HEK293 (cell line): ENCODE data around the gene ZFP57.

Source experiments
- BCL11A ChIP-seq: fragments of 450-650 bp; formaldehyde crosslinking; IDR thresholded peaks from 2 replicates; pipeline ENCODE4 v1.5.1; 2016; ENCODE audit warnings: low read depth, missing biosample characterization, missing genetic modification characterization
- CTCF ChIP-seq: fragments of 450-650 bp; formaldehyde crosslinking; IDR thresholded peaks from 2 replicates; pipeline ENCODE4 v1.5.1; 2016; ENCODE audit warnings: missing biosample characterization, missing genetic modification characterization
- IKZF3 ChIP-seq: fragments of 450-650 bp; IDR thresholded peaks from 2 replicates; pipeline ENCODE4 v1.5.0; 2018; ENCODE audit warnings: missing biosample characterization, mild to moderate bottlenecking, missing genetic modification characterization, moderate library complexity
- PRDM1 ChIP-seq: fragments of 450-650 bp; formaldehyde crosslinking; IDR thresholded peaks from 2 replicates; pipeline ENCODE4; 2016; ENCODE audit warnings: missing biosample characterization, missing genetic modification characterization
- SCRT1 ChIP-seq: fragments of 450-650 bp; formaldehyde crosslinking; IDR thresholded peaks from 2 replicates; pipeline ENCODE4 v1.5.1; 2016; ENCODE audit warnings: missing biosample characterization, missing genetic modification characterization, borderline replicate concordance
- SP7 ChIP-seq: fragments of 450-650 bp; formaldehyde crosslinking; IDR thresholded peaks from 2 replicates; pipeline ENCODE4 v1.5.1; 2016; ENCODE audit warnings: missing biosample characterization, missing genetic modification characterization
- TCF7L2 ChIP-seq: IDR thresholded peaks from 2 replicates; pipeline ENCODE4 v1.6.1; 2011; ENCODE audit warnings: low read depth, mild to moderate bottlenecking, inconsistent platforms, low read length, moderate library complexity, borderline replicate concordance
- ZBTB7A ChIP-seq: fragments of 450-650 bp; formaldehyde crosslinking; IDR thresholded peaks from 2 replicates; pipeline ENCODE4 v1.5.1; 2016; ENCODE audit warnings: low read depth, missing biosample characterization, missing genetic modification characterization
- ZFP37 ChIP-seq: fragments of 450-650 bp; formaldehyde crosslinking; IDR thresholded peaks from 2 replicates; pipeline ENCODE4 v1.5.1; 2016; ENCODE audit warnings: missing biosample characterization, missing genetic modification characterization
- ZNF24 ChIP-seq: fragments of 450-650 bp; formaldehyde crosslinking; IDR thresholded peaks from 2 replicates; pipeline ENCODE4 v1.5.1; 2016; ENCODE audit warnings: missing biosample characterization, missing genetic modification characterization
- ZNF335 ChIP-seq: fragments of 450-650 bp; formaldehyde crosslinking; conservative IDR thresholded peaks from 2 replicates; pipeline ENCODE4 v1.5.1; 2016; ENCODE audit warnings: missing biosample characterization, missing genetic modification characterization
- ZNF416 ChIP-seq: fragments of 450-650 bp; formaldehyde crosslinking; IDR thresholded peaks from 2 replicates; pipeline ENCODE4 v1.5.1; 2016; ENCODE audit warnings: missing biosample characterization, missing genetic modification characterization
- ZNF449 ChIP-seq: fragments of 450-650 bp; formaldehyde crosslinking; IDR thresholded peaks from 2 replicates; pipeline ENCODE4 v1.5.1; 2017; ENCODE audit warnings: missing biosample characterization, mild to moderate bottlenecking, missing genetic modification characterization, moderate library complexity
- ZNF514 ChIP-seq: fragments of 450-650 bp; formaldehyde crosslinking; IDR thresholded peaks from 2 replicates; pipeline ENCODE4 v1.5.1; 2016; ENCODE audit warnings: missing biosample characterization, missing genetic modification characterization
- ZNF530 ChIP-seq: fragments of 450-650 bp; formaldehyde crosslinking; IDR thresholded peaks from 2 replicates; pipeline ENCODE4 v1.5.1; 2016; ENCODE audit warnings: low read depth, missing biosample characterization, missing genetic modification characterization
- ZNF558 ChIP-seq: fragments of 450-650 bp; formaldehyde crosslinking; IDR thresholded peaks from 2 replicates; pipeline ENCODE4 v1.5.1; 2016; ENCODE audit warnings: missing biosample characterization, missing genetic modification characterization
- ZNF571 ChIP-seq: fragments of 450-650 bp; formaldehyde crosslinking; IDR thresholded peaks from 2 replicates; pipeline ENCODE4 v1.5.0; 2017; ENCODE audit warnings: missing biosample characterization, missing genetic modification characterization
- ZNF580 ChIP-seq: fragments of 450-650 bp; formaldehyde crosslinking; IDR thresholded peaks from 2 replicates; pipeline ENCODE4 v1.5.1; 2016; ENCODE audit warnings: missing biosample characterization, missing genetic modification characterization
- ZNF610 ChIP-seq: fragments of 450-650 bp; formaldehyde crosslinking; IDR thresholded peaks from 2 replicates; pipeline ENCODE4 v1.5.1; 2016; ENCODE audit warnings: missing biosample characterization, missing genetic modification characterization, borderline replicate concordance
- ZNF621 ChIP-seq: fragments of 450-650 bp; formaldehyde crosslinking; IDR thresholded peaks from 2 replicates; pipeline ENCODE4 v1.5.1; 2017; ENCODE audit warnings: missing biosample characterization, missing genetic modification characterization
- ZNF624 ChIP-seq: fragments of 450-650 bp; formaldehyde crosslinking; IDR thresholded peaks from 2 replicates; pipeline ENCODE4 v1.5.1; 2017; ENCODE audit warnings: missing biosample characterization, missing genetic modification characterization
- ZNF629 ChIP-seq: fragments of 450-650 bp; formaldehyde crosslinking; IDR thresholded peaks from 2 replicates; pipeline ENCODE4 v1.5.1; 2017; ENCODE audit warnings: missing biosample characterization, missing genetic modification characterization
- ZNF670 ChIP-seq: fragments of 450-650 bp; formaldehyde crosslinking; IDR thresholded peaks from 2 replicates; pipeline ENCODE4 v1.5.1; 2016; ENCODE audit warnings: missing biosample characterization, missing genetic modification characterization, low read depth
- ZNF707 ChIP-seq: fragments of 450-650 bp; formaldehyde crosslinking; IDR thresholded peaks from 2 replicates; pipeline ENCODE4 v1.5.1; 2016; ENCODE audit warnings: missing biosample characterization, missing genetic modification characterization
- ZNF747 ChIP-seq: fragments of 450-650 bp; formaldehyde crosslinking; IDR thresholded peaks from 2 replicates; pipeline ENCODE4 v1.5.1; 2016; ENCODE audit warnings: missing biosample characterization, missing genetic modification characterization
- ZNF768 ChIP-seq: fragments of 450-650 bp; formaldehyde crosslinking; IDR thresholded peaks from 2 replicates; pipeline ENCODE4 v1.5.1; 2018; ENCODE audit warnings: missing biosample characterization, mild to moderate bottlenecking, missing genetic modification characterization
- ZNF791 ChIP-seq: fragments of 450-650 bp; formaldehyde crosslinking; IDR thresholded peaks from 2 replicates; pipeline ENCODE4 v1.5.1; 2016; ENCODE audit warnings: missing biosample characterization, missing genetic modification characterization
- TF ChIP-seq, protein P1 (sequence below): fragments of 450-650 bp; formaldehyde crosslinking; optimal IDR thresholded peaks from 2 replicates; pipeline ENCODE3; 2016; ENCODE audit warnings: missing biosample characterization, mild to moderate bottlenecking, missing genetic modification characterization
- TF ChIP-seq, protein P2 (sequence below): fragments of 450-650 bp; formaldehyde crosslinking; IDR thresholded peaks from 2 replicates; pipeline ENCODE4 v1.5.1; 2016; ENCODE audit warnings: missing biosample characterization, missing genetic modification characterization
- TF ChIP-seq, protein P3 (sequence below): fragments of 450-650 bp; formaldehyde crosslinking; IDR thresholded peaks from 2 replicates; pipeline ENCODE4 v1.5.1; 2016; ENCODE audit warnings: missing biosample characterization, missing genetic modification characterization

ZFP57 gene

DNA sequence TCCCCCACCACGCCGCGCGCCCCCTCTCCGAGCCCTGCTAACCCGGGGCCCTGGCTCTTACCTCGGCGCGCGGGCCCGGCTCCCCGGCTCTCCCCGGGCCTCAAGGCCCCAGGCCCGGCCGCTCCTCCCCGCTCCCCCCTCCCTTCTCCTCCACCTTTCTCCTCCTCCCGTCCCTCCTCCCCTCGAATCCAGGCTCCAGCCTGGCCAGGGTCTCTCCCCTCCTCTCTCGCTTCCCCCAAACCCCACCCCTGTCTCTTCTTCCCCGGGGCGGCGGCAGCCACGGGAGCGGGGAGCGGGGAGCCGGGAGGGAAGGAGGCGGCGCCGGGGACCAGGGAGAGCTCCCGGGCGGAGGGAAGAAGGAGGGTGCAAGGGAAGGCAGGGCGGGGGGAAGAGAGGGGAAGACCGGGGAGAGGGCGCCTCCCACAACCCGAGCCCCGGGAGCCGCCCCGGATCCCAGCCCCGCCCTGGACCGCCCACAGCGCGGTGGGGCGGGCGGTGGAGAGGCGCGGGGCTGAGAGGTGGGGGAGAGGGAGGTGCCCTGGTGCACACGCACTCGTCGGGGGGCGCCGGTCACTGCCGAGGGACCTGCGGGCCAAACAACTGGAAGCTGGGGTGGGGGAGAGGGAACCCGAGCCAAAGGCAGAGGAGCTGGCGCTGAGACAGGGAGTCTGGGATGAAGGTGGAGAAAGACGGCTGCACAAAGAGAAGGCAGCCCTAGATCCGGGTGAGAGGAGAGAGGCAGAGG is 48.0 kb downstream of the ZFP57 start, which contains the start of gene GABBR1 (continued):
- TF ChIP-seq, protein P1, sequence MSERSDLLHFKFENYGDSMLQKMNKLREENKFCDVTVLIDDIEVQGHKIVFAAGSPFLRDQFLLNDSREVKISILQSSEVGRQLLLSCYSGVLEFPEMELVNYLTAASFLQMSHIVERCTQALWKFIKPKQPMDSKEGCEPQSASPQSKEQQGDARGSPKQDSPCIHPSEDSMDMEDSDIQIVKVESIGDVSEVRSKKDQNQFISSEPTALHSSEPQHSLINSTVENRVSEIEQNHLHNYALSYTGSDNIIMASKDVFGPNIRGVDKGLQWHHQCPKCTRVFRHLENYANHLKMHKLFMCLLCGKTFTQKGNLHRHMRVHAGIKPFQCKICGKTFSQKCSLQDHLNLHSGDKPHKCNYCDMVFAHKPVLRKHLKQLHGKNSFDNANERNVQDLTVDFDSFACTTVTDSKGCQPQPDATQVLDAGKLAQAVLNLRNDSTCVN (tag by site-specific recombination) = peak; percentile 69
- no peak for TF ChIP-seq ZNF580 (tag by site-specific recombination)
- peak; percentile 45; the same call in 1 of the 2 replicates for TF ChIP-seq CTCF (tag by site-specific recombination)
- no peak for TF ChIP-seq ZNF707 (tag by site-specific recombination)
- TF ChIP-seq ZNF768 (tag by site-specific recombination) = no peak
- TF ChIP-seq ZBTB7A (tag by site-specific recombination) = no peak
- TF ChIP-seq, protein P2, sequence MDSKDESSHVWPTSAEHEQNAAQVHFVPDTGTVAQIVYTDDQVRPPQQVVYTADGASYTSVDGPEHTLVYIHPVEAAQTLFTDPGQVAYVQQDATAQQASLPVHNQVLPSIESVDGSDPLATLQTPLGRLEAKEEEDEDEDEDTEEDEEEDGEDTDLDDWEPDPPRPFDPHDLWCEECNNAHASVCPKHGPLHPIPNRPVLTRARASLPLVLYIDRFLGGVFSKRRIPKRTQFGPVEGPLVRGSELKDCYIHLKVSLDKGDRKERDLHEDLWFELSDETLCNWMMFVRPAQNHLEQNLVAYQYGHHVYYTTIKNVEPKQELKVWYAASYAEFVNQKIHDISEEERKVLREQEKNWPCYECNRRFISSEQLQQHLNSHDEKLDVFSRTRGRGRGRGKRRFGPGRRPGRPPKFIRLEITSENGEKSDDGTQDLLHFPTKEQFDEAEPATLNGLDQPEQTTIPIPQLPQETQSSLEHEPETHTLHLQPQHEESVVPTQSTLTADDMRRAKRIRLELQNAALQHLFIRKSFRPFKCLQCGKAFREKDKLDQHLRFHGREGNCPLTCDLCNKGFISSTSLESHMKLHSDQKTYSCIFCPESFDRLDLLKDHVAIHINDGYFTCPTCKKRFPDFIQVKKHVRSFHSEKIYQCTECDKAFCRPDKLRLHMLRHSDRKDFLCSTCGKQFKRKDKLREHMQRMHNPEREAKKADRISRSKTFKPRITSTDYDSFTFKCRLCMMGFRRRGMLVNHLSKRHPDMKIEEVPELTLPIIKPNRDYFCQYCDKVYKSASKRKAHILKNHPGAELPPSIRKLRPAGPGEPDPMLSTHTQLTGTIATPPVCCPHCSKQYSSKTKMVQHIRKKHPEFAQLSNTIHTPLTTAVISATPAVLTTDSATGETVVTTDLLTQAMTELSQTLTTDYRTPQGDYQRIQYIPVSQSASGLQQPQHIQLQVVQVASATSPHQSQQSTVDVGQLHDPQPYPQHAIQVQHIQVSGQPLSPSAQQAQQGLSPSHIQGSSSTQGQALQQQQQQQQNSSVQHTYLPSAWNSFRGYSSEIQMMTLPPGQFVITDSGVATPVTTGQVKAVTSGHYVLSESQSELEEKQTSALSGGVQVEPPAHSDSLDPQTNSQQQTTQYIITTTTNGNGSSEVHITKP (tag by site-specific recombination) = peak; percentile 64
- TF ChIP-seq, protein P3, sequence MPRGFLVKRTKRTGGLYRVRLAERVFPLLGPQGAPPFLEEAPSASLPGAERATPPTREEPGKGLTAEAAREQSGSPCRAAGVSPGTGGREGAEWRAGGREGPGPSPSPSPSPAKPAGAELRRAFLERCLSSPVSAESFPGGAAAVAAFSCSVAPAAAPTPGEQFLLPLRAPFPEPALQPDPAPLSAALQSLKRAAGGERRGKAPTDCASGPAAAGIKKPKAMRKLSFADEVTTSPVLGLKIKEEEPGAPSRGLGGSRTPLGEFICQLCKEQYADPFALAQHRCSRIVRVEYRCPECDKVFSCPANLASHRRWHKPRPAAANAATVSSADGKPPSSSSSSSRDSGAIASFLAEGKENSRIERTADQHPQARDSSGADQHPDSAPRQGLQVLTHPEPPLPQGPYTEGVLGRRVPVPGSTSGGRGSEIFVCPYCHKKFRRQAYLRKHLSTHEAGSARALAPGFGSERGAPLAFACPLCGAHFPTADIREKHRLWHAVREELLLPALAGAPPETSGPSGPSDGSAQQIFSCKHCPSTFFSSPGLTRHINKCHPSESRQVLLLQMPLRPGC (tag by site-specific recombination) = no peak
- TF ChIP-seq ZNF621 (tag by site-specific recombination) = no peak
- no peak for TF ChIP-seq ZNF24 (tag by site-specific recombination)
- no peak for TF ChIP-seq ZNF571 (tag by site-specific recombination)
- TF ChIP-seq ZNF610 (tag by site-specific recombination) = peak; percentile 65; the same call in 1 of the 2 replicates
- peak; percentile 92 for TF ChIP-seq IKZF3 (tag by site-specific recombination)
- no peak for TF ChIP-seq ZNF449
- no peak for TF ChIP-seq ZNF514 (tag by site-specific recombination)
- TF ChIP-seq ZFP37 (tag by site-specific recombination) = no peak
- no peak for TF ChIP-seq ZNF791 (tag by site-specific recombination)
- TF ChIP-seq TCF7L2 = no peak
- TF ChIP-seq ZNF335 (tag by site-specific recombination) = peak; percentile 33; the same call in 1 of the 2 replicates
- no peak for TF ChIP-seq PRDM1 (tag by site-specific recombination)
- TF ChIP-seq ZNF416 (tag by site-specific recombination) = no peak
- TF ChIP-seq ZNF747 = no peak
- no peak for TF ChIP-seq ZNF558
- TF ChIP-seq BCL11A (tag by site-specific recombination) = no peak
- no peak for TF ChIP-seq ZNF530 (tag by site-specific recombination)
- TF ChIP-seq SCRT1 (tag by site-specific recombination) = no peak
- no peak for TF ChIP-seq ZNF670
- TF ChIP-seq ZNF629 (tag by site-specific recombination) = no peak
- peak; percentile 73 for TF ChIP-seq SP7
- no peak for TF ChIP-seq ZNF624 (tag by site-specific recombination)
